Natural killer cell (primary cell): Measurements from ENCODE around the gene ACTG1. TPM values are rescaled to one million over a fixed set of nuclear protein-coding genes. Genes with fewer than 3 reads are reported as not detected.

ENCODE experiments used
- ATAC-seq, 3 donors: fragments of 150-1000 bp in 2 of 3; fragments of 200-7000 bp in 1 of 3; cut with Tn5 transposase; 1 replicate in 1 of 3; 2 replicates in 2 of 3; pipeline ENCODE4 v1.10.0; 2021; ENCODE audit warnings: mild to moderate bottlenecking in 2 of 3, moderate library complexity in 2 of 3
- DNase-seq, 2 donors: peaks; one replicate each; pipeline versions ENCODE4 v3.0.0 to v3.0.0-alpha.2; 2013 to 2021; ENCODE audit warnings: mixed read lengths in 1 of 2
- H3K27ac ChIP-seq: one replicate; pipeline ENCODE4 v1.5.1; 2013; ENCODE audit warnings: mild to moderate bottlenecking, low read length
- H3K27me3 ChIP-seq: one replicate; pipeline ENCODE4 v1.6.1; 2013; ENCODE audit warnings: low read length; ENCODE audit not compliant: control insufficient read depth, insufficient read depth
- H3K36me3 ChIP-seq: one replicate; pipeline ENCODE4 v1.6.1; 2013; ENCODE audit warnings: low read length; ENCODE audit not compliant: control insufficient read depth, insufficient read depth
- H3K4me1 ChIP-seq: one replicate; pipeline ENCODE4 v1.6.1; 2013; ENCODE audit warnings: low read length; ENCODE audit not compliant: control insufficient read depth, insufficient read depth
- H3K4me3 ChIP-seq: one replicate; pipeline ENCODE4 v1.5.1; 2013; ENCODE audit warnings: low read length
- H3K9me3 ChIP-seq: one replicate; pipeline ENCODE4 v1.6.1; 2013; ENCODE audit warnings: low read length; ENCODE audit not compliant: control insufficient read depth, insufficient read depth
- H3K27ac Mint-ChIP-seq, 2 donors: one replicate each; pipeline ENCODE4 v1.8.0; 2022; ENCODE audit warnings: mild to moderate bottlenecking in 2 of 2, mixed read lengths in 2 of 2, moderate library complexity in 1 of 2
- H3K27me3 Mint-ChIP-seq, 2 donors: one replicate each; pipeline ENCODE4 v1.8.0; 2022; ENCODE audit warnings: low read depth in 2 of 2, mixed read lengths in 2 of 2
- H3K36me3 Mint-ChIP-seq: one replicate; pipeline ENCODE4 v1.8.0; 2022; ENCODE audit warnings: mixed read lengths
- H3K4me1 Mint-ChIP-seq, 2 donors: one replicate each; pipeline ENCODE4 v1.8.0; 2022; ENCODE audit warnings: mixed read lengths in 2 of 2
- H3K4me3 Mint-ChIP-seq: one replicate; pipeline ENCODE4 v1.8.0; 2022; ENCODE audit warnings: mild to moderate bottlenecking, moderate library complexity, mixed read lengths
- H3K9me3 Mint-ChIP-seq, 2 donors: one replicate each; pipeline ENCODE4 v1.8.0; 2022; ENCODE audit warnings: mixed read lengths in 2 of 2
- CTCF ChIP-seq: fragments of 200-600 bp; IDR thresholded peaks from one replicate; pipeline ENCODE4 v1.8.0; 2022; ENCODE audit warnings: antibody characterized with exemption
- WGBS: methylation state at CpG from one replicate; pipeline ENCODE4 v1.1.7; 2013; ENCODE audit warnings: missing lambda C conversion rate; ENCODE audit not compliant: insufficient coverage; 5-methylcytosine and 5-hydroxymethylcytosine counted together
- intact Hi-C: fragments of 100-400 bp; cut with micrococcal nuclease; formaldehyde crosslinking; loops from one replicate; pipeline ENCODE4 v1.14.2; 2022
- total RNA-seq, 4 donors: library from RNA; stranded (reverse); fragments of 120-200 nt in 1 of 4; gene quantifications; one replicate each; pipeline versions ENCODE4 v1.2.3 to v1.2.4, GENCODE V29; 2013 to 2022

Gene ACTG1
- total RNA-seq, 3 donors from 2014 or later (not counting 1 experiment from before 2014, with no cell fraction given) = 1,401 to 1,901 (median 1,735) TPM

- under 1% methylated on average over 34 of the region's 34 CpGs for WGBS
- Histone ChIP-seq H3K4me3 (peak overlapping the region; percentile 71), H3K36me3 (peaks cover 27% of the 10 kb centered on the region), H3K9me3 (no peaks in the 10 kb centered on the region), H3K27ac (peak overlapping the region; percentile 91), H3K27me3 (no peaks in the 10 kb centered on the region), H3K4me1 (peaks cover 73% of the 10 kb centered on the region)
- TF ChIP-seq CTCF = no peak
- Mint-ChIP-seq H3K36me3 (peaks cover 25% of the 10 kb centered on the region), H3K4me3 (peak overlapping the region; percentile 82), H3K27me3 (no peaks in the 10 kb centered on the region), H3K4me1 (peaks cover 51 to 64% of the 10 kb centered on the region in 2 donors), H3K27ac (peak overlapping the region; percentile 88 to 91), H3K9me3 (no peaks in the 10 kb centered on the region)
- intact Hi-C loops = loop anchor here (5.0 to 10.0 kb wide), 2 partner anchors 90 to 1707 kb away; no protein-coding TSS in a partner anchor
- DNase-seq (peak in 1 of 2 donors; percentile 37), ATAC-seq (no peak)
These were observed 1.8 kb upstream of the ACTG1 start for GRCh38 chr17:81514489-81514738.

GRCh38 chr17:81513753-81514488 lies 1.3 kb upstream of the ACTG1 start:
- peaks cover 56 to 69% of the 10 kb centered on the region in 2 donors for H3K4me1 Mint-ChIP-seq
- H3K27me3 Mint-ChIP-seq = no peaks in the 10 kb centered on the region

GRCh38 chr17:81513372-81513752 lies 763 bp upstream of the ACTG1 start:
- H3K9me3 ChIP-seq = no peaks in the 10 kb centered on the region
- DNase-seq (peak; percentile 54 to 76), ATAC-seq (peak; percentile 19 to 35 (median 28))
- intact Hi-C loops = loop anchor here (5.0 to 10.0 kb wide), 2 partner anchors 91 to 1706 kb away; no protein-coding TSS in a partner anchor
- Mint-ChIP-seq H3K36me3 (peaks cover 28% of the 10 kb centered on the region), H3K27me3 (no peaks in the 10 kb centered on the region), H3K27ac (peak overlapping the region; percentile 88 to 91), H3K4me3 (peak overlapping the region; percentile 92), H3K4me1 (peaks cover 59 to 72% of the 10 kb centered on the region in 2 donors), H3K9me3 (no peaks in the 10 kb centered on the region)
- no peak for TF ChIP-seq CTCF
- H3K36me3 ChIP-seq = peaks cover 37% of the 10 kb centered on the region
- peak overlapping the region; percentile 91 for H3K27ac ChIP-seq
- peaks cover 79% of the 10 kb centered on the region for H3K4me1 ChIP-seq
- no peaks in the 10 kb centered on the region for H3K27me3 ChIP-seq
- peak overlapping the region; percentile 71 for H3K4me3 ChIP-seq
- under 1% methylated on average over 19 of the region's 23 CpGs for WGBS

More at GRCh38 chr17:81513753-81514488, 1.3 kb upstream of the ACTG1 start:
- peak overlapping the region; percentile 88 to 91 for H3K27ac Mint-ChIP-seq
- ATAC-seq (no peak), DNase-seq (peak; percentile 35 to 64)
- TF ChIP-seq CTCF = no peak
- intact Hi-C loops = loop anchor here (5.0 to 10.0 kb wide), 2 partner anchors 91 to 1707 kb away; no protein-coding TSS in a partner anchor
- H3K36me3 ChIP-seq = peaks cover 32% of the 10 kb centered on the region
- WGBS = under 1% methylated on average over 64 of the region's 64 CpGs
- H3K9me3 Mint-ChIP-seq = no peaks in the 10 kb centered on the region
- H3K4me1 ChIP-seq = peaks cover 78% of the 10 kb centered on the region
- peaks cover 28% of the 10 kb centered on the region for H3K36me3 Mint-ChIP-seq
- no peaks in the 10 kb centered on the region for H3K27me3 ChIP-seq
- no peaks in the 10 kb centered on the region for H3K9me3 ChIP-seq
- H3K27ac ChIP-seq = peak overlapping the region; percentile 91
- peak overlapping the region; percentile 92 for H3K4me3 Mint-ChIP-seq
- peak overlapping the region; percentile 71 for H3K4me3 ChIP-seq
